Omental fat pad (tissue), 4 donors: ENCODE results near the gene PLCD1. TPM values are rescaled to one million over a fixed set of nuclear protein-coding genes. Genes with fewer than 3 reads are reported as not detected.

Source experiments
- ATAC-seq: fragments of 150-250 bp; one replicate; pipeline ENCODE4 v1.9.1; 2016; ENCODE audit warnings: mild to moderate bottlenecking, moderate library complexity; ENCODE audit not compliant: low FRiP score
- DNase-seq: peaks from one replicate; pipeline ENCODE4 v3.0.0-alpha.2; 2019; ENCODE audit warnings: low spot score
- total RNA-seq, 4 donors: library from RNA; depleted of rRNA; stranded (reverse); fragments of >200 nt; gene quantifications; one replicate each; pipeline ENCODE4 v1.1.0, GENCODE V29; 2016
- TF ChIP-seq, protein P1 (sequence below), 3 donors: fragments of 450-650 bp; IDR thresholded peaks; one replicate each; pipeline ENCODE4 v1.5.1; 2016 to 2017; ENCODE audit warnings: antibody characterized with exemption in 3 of 3, mild to moderate bottlenecking in 3 of 3, moderate library complexity in 2 of 3

PLCD1 gene
- total RNA-seq, 4 donors from 2014 or later: 12.5 to 24.4 (median 19.0) TPM

DNA sequence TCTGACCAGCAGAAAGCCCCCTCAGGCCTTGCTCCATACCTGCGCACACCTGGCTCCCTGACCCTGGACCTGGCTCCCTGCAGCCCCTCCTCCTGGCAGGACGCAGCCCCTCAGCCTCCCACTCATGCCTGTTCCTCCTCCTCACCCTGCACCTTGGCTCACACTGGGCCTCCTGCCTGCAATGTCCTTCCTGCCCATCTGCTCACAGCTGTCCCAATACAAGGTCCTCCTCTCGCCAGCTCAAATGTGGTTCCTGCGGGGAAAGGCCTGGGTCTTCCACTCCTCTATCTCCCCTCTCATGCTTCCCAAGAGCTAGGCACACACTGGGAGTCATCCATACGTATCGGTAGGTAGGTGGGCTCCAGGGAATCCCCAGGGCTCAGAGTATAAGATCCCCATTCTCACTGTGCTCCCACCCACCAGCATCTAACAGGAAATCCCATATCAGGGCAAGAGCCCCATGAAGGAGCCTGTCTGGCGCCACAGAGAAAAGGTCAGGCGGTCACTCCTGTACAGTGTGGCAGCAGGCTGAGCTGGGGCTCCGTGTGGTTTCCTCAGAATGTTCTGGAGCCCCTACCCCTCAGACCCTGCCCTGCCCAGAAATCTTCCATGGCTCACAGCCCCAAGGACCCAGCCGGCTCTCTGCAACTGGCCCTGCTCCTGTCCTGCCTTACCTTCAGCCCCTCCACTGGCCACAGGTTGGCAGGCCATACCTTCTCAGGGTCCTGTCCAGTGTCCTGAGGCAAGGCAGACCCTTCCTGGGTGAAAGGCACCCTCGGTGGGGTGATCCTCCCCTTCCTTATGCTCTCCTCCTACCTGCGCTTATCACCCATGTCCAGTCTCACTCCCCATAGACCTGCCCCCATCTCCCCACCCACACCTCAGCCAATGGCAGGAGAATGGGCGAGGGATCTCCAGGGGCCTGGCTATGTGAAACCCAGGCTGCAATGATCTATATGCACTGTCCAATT is 10.9 kb downstream of the PLCD1 start:
- TF ChIP-seq, protein P1, sequence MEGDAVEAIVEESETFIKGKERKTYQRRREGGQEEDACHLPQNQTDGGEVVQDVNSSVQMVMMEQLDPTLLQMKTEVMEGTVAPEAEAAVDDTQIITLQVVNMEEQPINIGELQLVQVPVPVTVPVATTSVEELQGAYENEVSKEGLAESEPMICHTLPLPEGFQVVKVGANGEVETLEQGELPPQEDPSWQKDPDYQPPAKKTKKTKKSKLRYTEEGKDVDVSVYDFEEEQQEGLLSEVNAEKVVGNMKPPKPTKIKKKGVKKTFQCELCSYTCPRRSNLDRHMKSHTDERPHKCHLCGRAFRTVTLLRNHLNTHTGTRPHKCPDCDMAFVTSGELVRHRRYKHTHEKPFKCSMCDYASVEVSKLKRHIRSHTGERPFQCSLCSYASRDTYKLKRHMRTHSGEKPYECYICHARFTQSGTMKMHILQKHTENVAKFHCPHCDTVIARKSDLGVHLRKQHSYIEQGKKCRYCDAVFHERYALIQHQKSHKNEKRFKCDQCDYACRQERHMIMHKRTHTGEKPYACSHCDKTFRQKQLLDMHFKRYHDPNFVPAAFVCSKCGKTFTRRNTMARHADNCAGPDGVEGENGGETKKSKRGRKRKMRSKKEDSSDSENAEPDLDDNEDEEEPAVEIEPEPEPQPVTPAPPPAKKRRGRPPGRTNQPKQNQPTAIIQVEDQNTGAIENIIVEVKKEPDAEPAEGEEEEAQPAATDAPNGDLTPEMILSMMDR (IDR thresholded peaks at IDR 0.05): no peak
- ATAC-seq: no peak
- DNase-seq: no peak

DNA sequence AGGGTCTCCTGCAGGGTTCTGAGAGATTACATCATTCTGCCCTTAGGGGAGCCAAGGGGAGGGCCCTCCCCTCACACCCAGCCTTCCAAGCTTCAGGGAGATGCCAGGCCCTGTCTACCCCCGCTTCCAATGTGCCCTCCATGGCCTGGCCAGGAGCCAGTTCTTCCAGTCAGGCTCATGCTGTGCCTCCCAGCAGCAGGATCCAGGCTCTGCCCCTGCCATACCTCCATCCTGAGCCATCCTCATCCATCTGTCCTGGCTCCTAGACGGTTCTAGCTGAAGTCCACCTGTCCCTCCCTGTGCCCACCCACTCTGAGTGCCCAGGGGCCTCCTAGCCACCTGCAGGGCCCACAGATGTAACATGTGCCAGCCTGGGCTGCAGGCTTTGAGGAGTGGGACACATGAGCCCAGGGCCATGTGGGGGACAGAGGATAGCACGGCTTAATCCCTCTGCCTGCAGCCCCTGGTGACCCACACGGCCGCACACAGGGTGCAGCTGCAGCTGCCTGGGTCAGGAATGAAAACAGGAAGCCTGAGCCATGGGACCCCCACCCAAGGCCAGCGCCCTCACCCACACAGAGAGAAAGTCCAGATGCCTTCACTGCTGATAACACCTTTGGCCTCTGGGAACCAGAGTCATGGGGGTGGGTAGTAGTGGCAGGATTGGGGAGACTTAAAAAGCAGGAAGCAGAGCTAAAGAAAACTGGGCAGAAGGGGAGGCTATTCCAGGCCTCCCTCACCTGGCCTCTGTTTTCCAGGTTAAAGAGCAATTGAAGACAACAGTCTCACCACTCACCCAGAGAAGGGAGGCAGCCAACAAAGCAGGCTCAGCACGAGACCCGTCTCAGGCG is 11.8 kb downstream of the PLCD1 start:
- no peak for ATAC-seq
- no peak for DNase-seq
- TF ChIP-seq, protein P1 (IDR thresholded peaks at IDR 0.05): no peak

DNA sequence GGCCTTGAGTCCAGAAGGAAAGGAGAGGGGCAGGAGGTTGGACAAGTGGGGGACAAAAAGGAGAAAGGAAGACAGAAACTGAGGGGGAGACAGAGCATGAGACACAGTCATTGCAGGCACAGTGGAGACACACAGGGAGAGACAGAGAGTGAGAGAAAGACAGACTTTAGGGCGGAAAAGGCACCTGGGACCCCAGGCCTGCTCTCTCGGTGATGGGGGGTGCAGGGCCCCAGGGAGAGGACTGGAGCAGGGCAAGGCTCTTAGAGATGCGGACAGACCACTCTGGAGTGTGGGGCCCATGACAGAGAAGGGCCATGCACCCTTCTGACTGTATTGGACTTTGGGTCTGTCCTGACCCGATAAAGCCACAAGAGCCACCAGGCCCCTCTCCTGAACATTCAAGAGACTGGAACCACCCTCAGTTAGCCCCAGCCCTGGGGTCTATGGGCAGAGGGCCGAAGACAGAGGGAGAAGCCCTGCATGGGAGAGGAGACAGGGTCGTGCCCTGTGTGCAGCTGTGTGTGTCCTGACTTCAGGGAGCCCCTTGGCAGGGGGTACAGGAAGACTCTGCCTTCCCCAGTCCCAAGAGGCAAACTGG is 12.5 kb downstream of the PLCD1 start:
- no peak for ATAC-seq
- TF ChIP-seq, protein P1 (IDR thresholded peaks at IDR 0.05): no peak

DNA sequence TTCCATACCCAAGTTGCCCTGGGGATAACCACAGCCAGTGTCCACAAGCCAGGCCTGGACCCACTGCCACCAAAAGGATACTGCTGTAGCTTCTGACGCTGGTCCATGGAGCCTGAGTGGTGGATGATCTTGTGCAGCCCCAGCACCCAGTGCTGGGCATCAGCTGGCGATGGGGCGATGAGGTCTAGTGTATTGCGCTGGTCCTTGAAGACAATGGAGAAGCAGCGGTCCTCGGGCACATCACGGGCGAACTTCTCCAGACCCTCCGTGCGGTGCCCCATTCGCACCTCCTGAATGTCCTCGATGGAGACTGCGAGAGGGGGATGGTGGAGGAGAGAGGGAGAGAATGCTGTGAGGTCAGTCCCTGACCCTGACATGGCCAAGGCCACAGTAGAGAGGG is 13.0 kb downstream of the PLCD1 start:
- TF ChIP-seq, protein P1 (IDR thresholded peaks at IDR 0.05): no peak
- ATAC-seq: no peak
- DNase-seq: no peak

More for the DNA sequence above, 12.5 kb downstream of the PLCD1 start:
- DNase-seq: no peak

DNA sequence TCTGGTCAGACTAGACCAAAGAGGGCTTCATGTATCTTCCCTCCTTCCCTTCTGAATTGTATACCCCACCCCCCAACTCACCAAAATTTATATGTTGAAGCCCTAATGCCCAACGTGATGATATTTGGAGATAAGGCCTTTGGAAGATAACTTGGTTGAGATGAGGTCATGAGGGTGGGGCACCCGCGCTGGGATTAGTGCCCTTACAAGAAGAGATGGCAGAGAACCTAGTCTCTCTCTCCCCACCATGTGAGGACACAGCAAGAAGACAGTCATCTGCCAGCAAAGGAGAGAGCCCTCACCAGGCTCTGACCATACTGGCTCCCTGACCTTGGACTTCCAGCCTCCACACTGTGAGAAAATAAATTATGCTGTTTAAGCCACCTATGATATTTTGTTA is 13.5 kb downstream of the PLCD1 start:
- ATAC-seq: no peak
- TF ChIP-seq, protein P1 (IDR thresholded peaks at IDR 0.05): no peak

DNA sequence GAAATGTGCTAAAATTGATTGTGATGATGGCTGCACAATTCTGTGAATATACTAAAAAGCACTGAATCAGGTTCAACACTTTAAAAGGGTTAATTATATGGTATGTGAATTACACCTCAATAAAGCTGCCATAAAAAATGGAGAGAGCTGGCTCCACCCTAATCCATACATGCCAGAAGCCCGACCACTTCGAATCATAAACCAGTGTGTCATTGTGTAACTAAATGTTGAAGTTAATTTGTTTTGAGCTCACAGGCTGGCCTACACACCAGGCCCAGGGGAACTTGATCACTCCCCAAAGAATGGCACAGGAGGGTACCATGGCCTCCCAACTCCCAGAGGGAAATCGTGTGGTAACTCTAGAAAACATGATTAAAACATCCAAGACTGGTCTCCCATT is 14.0 kb downstream of the PLCD1 start:
- no peak for DNase-seq
- no peak for ATAC-seq
- TF ChIP-seq, protein P1 (IDR thresholded peaks at IDR 0.05): no peak

More for the DNA sequence above, 13.5 kb downstream of the PLCD1 start:
- DNase-seq: no peak
